T-helper 22 cell (primary cell): ENCODE data around the gene FTSJ3.
A peak's percentile ranks its signal among the peaks of the same experiment; 100 is the strongest.
"Not testable (repeated sequence)": the region's sequence is repeated elsewhere in the genome, so short reads cannot be mapped to it uniquely, and the experiment has no call there.

Experiments
- DNase-seq: peaks from one replicate; pipeline ENCODE4 v3.0.0-alpha.2; 2020; ENCODE audit warnings: low read depth

The FTSJ3 gene

GRCh38 chr17:63827002-63827800 is at the start of gene FTSJ3, which contains the start of gene PSMC5:
Gene FTSJ3 (minus strand): TSS chr17:63827663. CDS start chr17:63826902, 761 bp downstream.
Gene PSMC5 (plus strand): TSS chr17:63827431. CDS start chr17:63827491, 60 bp downstream.
- DNase-seq: peak; percentile 94

- DNase-seq: not testable (repeated sequence)
These were observed 47.2 kb upstream of the FTSJ3 start for GRCh38 chr17:63874693-63875092.

GRCh38 chr17:63874061-63874626 is 46.7 kb upstream of the FTSJ3 start:
- DNase-seq: not testable (repeated sequence)

GRCh38 chr17:63873577-63873976 is 46.1 kb upstream of the FTSJ3 start, which contains the start of gene CSH2:
Gene CSH2 (minus strand): TSS chr17:63873677. CDS start chr17:63873614, 63 bp downstream.
- not testable (repeated sequence) for DNase-seq

GRCh38 chr17:63871646-63872365 is 44.3 kb upstream of the FTSJ3 start:
- not testable (repeated sequence) for DNase-seq

GRCh38 chr17:63870292-63870665 is 42.8 kb upstream of the FTSJ3 start:
- not testable (repeated sequence) for DNase-seq

GRCh38 chr17:63869491-63870291 is 42.2 kb upstream of the FTSJ3 start:
- not testable (repeated sequence) for DNase-seq

GRCh38 chr17:63866625-63867024 is 39.2 kb upstream of the FTSJ3 start:
- not testable (repeated sequence) for DNase-seq

GRCh38 chr17:63859257-63859656 is 31.8 kb upstream of the FTSJ3 start:
- DNase-seq: no peak

- DNase-seq: not testable (repeated sequence)
These were observed 29.0 kb upstream of the FTSJ3 start for GRCh38 chr17:63856425-63856824.

- DNase-seq: no peak
These were observed 27.7 kb upstream of the FTSJ3 start for GRCh38 chr17:63855185-63855584.

GRCh38 chr17:63854709-63855108 is 27.2 kb upstream of the FTSJ3 start:
- DNase-seq: no peak

- no peak for DNase-seq
These were observed 25.8 kb upstream of the FTSJ3 start for GRCh38 chr17:63853260-63853659.

GRCh38 chr17:63850401-63850800 is 22.9 kb upstream of the FTSJ3 start:
- DNase-seq: no peak

- peak; percentile 84 for DNase-seq
These were observed 21.6 kb upstream of the FTSJ3 start for GRCh38 chr17:63848834-63849689.

- no peak for DNase-seq
These were observed 20.2 kb upstream of the FTSJ3 start for GRCh38 chr17:63847525-63848249.

GRCh38 chr17:63845509-63845908 is 18.0 kb upstream of the FTSJ3 start:
- DNase-seq: no peak

GRCh38 chr17:63843910-63844677 is 16.6 kb upstream of the FTSJ3 start:
- no peak for DNase-seq

- DNase-seq: not testable (repeated sequence)
These were observed 16.0 kb upstream of the FTSJ3 start for GRCh38 chr17:63843387-63843888.
